Aortic smooth muscle cell (primary cell): ENCODE results near the gene KCNK2. TPM values are rescaled to one million over a fixed set of nuclear protein-coding genes. Genes with fewer than 3 reads are reported as not detected.

ENCODE experiments used
- total RNA-seq: library from RNA; depleted of rRNA; stranded (reverse); fragments of >200 nt; gene quantifications from 2 replicates; pipeline ENCODE4 v1.2.3, GENCODE V29; 2014

Gene KCNK2, protein sequence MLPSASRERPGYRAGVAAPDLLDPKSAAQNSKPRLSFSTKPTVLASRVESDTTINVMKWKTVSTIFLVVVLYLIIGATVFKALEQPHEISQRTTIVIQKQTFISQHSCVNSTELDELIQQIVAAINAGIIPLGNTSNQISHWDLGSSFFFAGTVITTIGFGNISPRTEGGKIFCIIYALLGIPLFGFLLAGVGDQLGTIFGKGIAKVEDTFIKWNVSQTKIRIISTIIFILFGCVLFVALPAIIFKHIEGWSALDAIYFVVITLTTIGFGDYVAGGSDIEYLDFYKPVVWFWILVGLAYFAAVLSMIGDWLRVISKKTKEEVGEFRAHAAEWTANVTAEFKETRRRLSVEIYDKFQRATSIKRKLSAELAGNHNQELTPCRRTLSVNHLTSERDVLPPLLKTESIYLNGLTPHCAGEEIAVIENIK
- total RNA-seq = 2.8 and 9.5 TPM in 2 replicates

DNA sequence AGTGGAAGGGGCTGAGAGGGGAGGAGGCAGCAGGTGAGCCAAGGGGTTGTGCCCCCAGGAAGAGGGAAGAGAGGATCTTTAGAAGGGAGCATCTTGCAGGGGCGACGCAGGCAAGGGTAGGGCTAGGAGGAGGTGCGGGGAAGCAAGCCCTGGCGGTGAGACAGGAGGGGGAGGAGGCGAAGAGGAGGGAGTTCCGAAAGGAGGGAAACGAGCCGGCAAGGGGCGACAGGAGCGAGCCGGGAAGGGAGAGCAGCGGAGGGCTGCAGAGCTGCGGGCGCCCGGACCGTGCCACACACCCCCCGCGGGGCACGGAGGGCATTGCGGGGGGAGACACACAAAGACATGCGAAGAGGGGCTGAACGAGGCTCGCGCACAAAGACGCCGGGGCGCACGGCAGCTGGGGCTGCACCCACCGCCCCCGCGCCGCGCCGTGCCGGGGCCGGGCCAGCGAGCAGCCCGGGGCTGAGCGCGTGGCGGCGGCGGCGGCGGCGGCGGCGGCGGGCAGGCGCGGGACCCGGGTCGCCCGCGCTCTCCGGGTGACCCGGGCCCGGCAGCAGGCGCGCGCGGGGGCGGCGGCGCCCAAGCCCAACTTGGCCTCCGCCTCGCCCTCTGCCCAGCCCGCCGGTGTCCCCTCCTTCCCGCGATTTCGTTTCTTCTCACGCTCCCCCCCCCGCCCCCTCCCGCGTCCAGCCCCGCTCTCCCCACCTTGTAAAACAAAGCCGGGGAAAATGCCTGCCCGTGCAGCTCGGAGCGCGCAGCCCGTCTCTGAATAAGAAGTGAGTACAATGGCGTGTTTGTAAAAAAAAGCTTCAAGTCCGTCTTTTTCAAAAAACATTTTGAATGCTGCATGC, at the start of gene KCNK2:
TSS of gene KCNK2 (plus strand) at position 206 of the 851 bp plus-strand sequence. CDS start 649 bp downstream, outside the sequence.

